Osteoblast (primary cell): ENCODE measurements around the gene TRPM1. TPM values are rescaled to one million over a fixed set of nuclear protein-coding genes. Genes with fewer than 3 reads are reported as not detected.

Experiments
- DNase-seq: peaks from one replicate; pipeline ENCODE4 v3.0.0; 2011; ENCODE audit warnings: low spot score, mixed read lengths; ENCODE audit not compliant: insufficient read length; ENCODE audit errors: missing footprints
- H2AFZ ChIP-seq: 2 replicates; pipeline ENCODE4 v1.6.0; 2011; ENCODE audit warnings: mild to moderate bottlenecking, low read length
- H3K27ac ChIP-seq: 2 replicates; pipeline ENCODE4 v1.5.1; 2011; ENCODE audit warnings: mild to moderate bottlenecking, low read depth, low read length, moderate library complexity
- H3K27me3 ChIP-seq: 2 replicates; pipeline ENCODE4 v1.6.0; 2012; ENCODE audit warnings: mild to moderate bottlenecking, control low read depth, inconsistent platforms, low read length, moderate library complexity; ENCODE audit not compliant: insufficient read depth
- H3K36me3 ChIP-seq: 2 replicates; pipeline ENCODE4 v1.5.1; 2011; ENCODE audit warnings: mild to moderate bottlenecking, low read length, control low read depth, moderate library complexity; ENCODE audit not compliant: insufficient read depth
- H3K4me1 ChIP-seq: 2 replicates; pipeline ENCODE4 v1.5.1; 2011; ENCODE audit warnings: mild to moderate bottlenecking, low read length, control low read depth, moderate library complexity; ENCODE audit not compliant: insufficient read depth
- H3K4me2 ChIP-seq: 2 replicates; pipeline ENCODE4 v1.6.0; 2011; ENCODE audit warnings: mild to moderate bottlenecking, low read length; ENCODE audit not compliant: insufficient read depth
- H3K4me3 ChIP-seq: fragments of 200-600 bp; sonication (generic); 3 replicates; pipeline ENCODE4 v1.5.1; 2012; ENCODE audit warnings: mild to moderate bottlenecking, low read length, inconsistent platforms; ENCODE audit not compliant: insufficient read depth
- H3K79me2 ChIP-seq: 2 replicates; pipeline ENCODE4 v1.6.0; 2012; ENCODE audit warnings: mild to moderate bottlenecking, low read length, control low read depth, inconsistent platforms; ENCODE audit not compliant: insufficient read depth
- H3K9me3 ChIP-seq: 2 replicates; pipeline ENCODE4 v1.5.1; 2011; ENCODE audit warnings: low read depth, low read length, control low read depth
- H4K20me1 ChIP-seq: 2 replicates; pipeline ENCODE4 v1.6.0; 2012; ENCODE audit warnings: mild to moderate bottlenecking, low read length, control low read depth; ENCODE audit not compliant: insufficient read depth
- CTCF ChIP-seq: IDR thresholded peaks from 2 replicates; pipeline ENCODE4 v1.5.1; 2011; ENCODE audit warnings: mild to moderate bottlenecking, low read depth, low read length, moderate library complexity; ENCODE audit errors: extremely low read depth
- total RNA-seq: library from RNA; depleted of rRNA; stranded (reverse); fragments of >200 nt; gene quantifications from 2 replicates; pipeline ENCODE4 v1.2.3, GENCODE V29; 2012

The TRPM1 gene
- total RNA-seq, 1 donor, result under 0.01 TPM

DNA sequence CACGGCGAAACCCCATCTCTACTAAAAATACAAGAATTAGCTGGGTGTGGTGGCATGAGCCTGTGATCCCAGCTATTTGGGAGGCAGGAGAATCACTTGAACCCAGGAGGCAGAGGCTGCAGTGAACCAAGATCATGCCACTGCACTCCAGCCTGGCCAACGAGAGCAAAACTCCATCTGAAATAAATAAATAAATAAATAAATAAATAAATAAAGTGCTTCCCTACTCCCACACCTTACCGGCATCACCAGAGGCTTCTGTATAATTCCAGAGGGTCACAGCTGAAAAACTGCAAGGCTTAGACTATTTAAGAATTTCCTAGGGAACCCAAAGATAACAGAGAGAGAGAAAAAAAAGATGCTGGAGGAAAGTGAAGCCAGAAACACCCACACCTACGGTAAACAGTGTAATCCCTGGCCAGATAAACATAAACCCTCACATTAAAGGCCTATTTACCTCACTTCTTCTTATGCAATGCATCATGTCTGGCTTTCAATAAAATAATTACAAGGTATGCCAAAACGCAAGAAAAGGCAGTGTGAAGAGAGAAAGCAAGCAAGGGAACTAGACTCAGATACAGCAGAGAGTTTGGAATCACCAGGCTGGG, 15.0 kb upstream of the TRPM1 start:
- Histone ChIP-seq H3K4me3 (no peak overlapping the region), H3K27me3 (no peaks in the 10 kb centered on the region), H3K9me3 (no peaks in the 10 kb centered on the region), H3K27ac (no peak overlapping the region), H4K20me1 (no peaks in the 10 kb centered on the region), H3K79me2 (no peaks in the 10 kb centered on the region), H3K4me1 (no peaks in the 10 kb centered on the region), H2AFZ (no peak overlapping the region), H3K36me3 (no peaks in the 10 kb centered on the region), H3K4me2 (no peak overlapping the region)
- no peak for TF ChIP-seq CTCF
- no peak for DNase-seq

GRCh38 chr15:31111091-31111647, 9.6 kb upstream of the TRPM1 start:
- H3K27ac ChIP-seq, result no peak overlapping the region
- no peak overlapping the region for H3K4me2 ChIP-seq
- no peaks in the 10 kb centered on the region for H3K79me2 ChIP-seq
- DNase-seq, result no peak
- H2AFZ ChIP-seq, result no peak overlapping the region
- no peaks in the 10 kb centered on the region for H3K27me3 ChIP-seq
- no peaks in the 10 kb centered on the region for H3K9me3 ChIP-seq
- TF ChIP-seq CTCF, result no peak
- H3K4me3 ChIP-seq, result no peak overlapping the region
- H4K20me1 ChIP-seq, result no peaks in the 10 kb centered on the region
- H3K36me3 ChIP-seq, result no peaks in the 10 kb centered on the region
- no peaks in the 10 kb centered on the region for H3K4me1 ChIP-seq

DNA sequence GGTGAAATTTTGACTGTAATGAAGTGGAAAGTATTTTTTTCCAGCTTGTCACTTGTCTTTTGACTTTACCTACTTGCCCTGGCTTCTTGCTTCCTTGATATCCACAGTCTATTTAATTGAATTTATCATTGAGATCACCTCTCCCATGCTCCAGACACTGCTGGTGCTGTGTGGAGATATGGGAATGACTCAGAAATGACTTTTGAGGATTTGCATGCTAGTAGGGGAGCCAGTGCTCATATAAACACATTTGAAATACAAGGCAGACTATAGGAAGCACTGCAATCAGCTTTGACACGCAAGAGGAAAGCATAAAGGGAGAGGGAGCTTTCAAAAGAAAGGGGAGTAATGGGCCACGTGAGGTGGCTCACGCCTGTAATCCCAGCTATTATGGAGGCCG, 7.3 kb upstream of the TRPM1 start:
- H3K36me3 ChIP-seq, result no peaks in the 10 kb centered on the region
- peak; percentile 73 for DNase-seq
- no peaks in the 10 kb centered on the region for H3K79me2 ChIP-seq
- no peaks in the 10 kb centered on the region for H3K9me3 ChIP-seq
- no peak overlapping the region for H3K4me3 ChIP-seq
- H2AFZ ChIP-seq, result no peak overlapping the region
- no peaks in the 10 kb centered on the region for H3K27me3 ChIP-seq
- H3K27ac ChIP-seq, result no peak overlapping the region
- H3K4me1 ChIP-seq, result peaks cover 6% of the 10 kb centered on the region
- no peak overlapping the region for H3K4me2 ChIP-seq
- no peak for TF ChIP-seq CTCF
- H4K20me1 ChIP-seq, result no peaks in the 10 kb centered on the region

DNA sequence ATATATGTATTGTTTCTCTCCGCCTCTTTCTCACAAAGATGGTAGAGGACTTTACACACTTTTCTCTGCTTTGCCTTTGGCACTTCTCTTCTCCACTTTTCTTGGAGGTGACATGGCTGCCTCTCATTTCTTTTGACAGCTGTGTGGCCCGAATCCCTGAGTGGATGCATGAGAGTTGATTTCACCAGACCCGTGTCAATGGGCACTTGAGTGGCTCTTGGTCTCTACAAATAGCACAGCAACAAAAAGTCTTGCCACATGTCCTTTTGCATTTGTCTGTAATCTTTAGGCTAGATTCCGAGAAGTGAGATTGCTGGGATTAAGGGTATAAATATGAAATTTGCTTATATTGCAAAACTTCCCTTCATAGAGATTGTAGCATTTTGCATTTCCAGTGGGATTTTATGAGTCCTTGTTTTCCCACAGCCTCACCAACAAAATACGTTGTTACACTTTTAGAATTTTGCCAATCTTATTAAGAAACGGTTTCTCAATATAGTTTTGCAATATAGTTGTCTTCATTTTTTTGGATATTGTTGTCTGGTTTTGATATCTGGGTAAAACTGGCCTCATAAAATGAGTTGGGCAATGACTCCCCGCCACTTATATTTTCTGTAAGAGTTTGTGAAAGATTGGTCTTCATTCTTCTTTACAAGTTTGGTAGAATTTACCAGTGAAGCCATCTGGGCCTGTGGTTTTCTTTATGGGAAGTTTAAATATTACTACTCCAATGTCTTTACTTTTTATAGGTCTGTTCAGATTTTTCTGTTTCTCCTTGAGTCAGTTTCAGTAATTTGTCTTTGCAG, 5.2 kb upstream of the TRPM1 start:
- Histone ChIP-seq H3K27me3 (no peaks in the 10 kb centered on the region), H4K20me1 (no peaks in the 10 kb centered on the region), H3K79me2 (no peaks in the 10 kb centered on the region), H3K36me3 (no peaks in the 10 kb centered on the region), H2AFZ (no peak overlapping the region), H3K4me2 (no peak overlapping the region), H3K4me3 (no peak overlapping the region), H3K9me3 (no peaks in the 10 kb centered on the region), H3K27ac (no peak overlapping the region), H3K4me1 (peaks cover 6% of the 10 kb centered on the region)
- no peak for TF ChIP-seq CTCF
- no peak for DNase-seq
